NCI-H345 treated with DMSO at 0.1 percent for 48 hours (cell line): ENCODE measurements around the gene ENKUR.
"Not testable (repeated sequence)": the region's sequence is repeated elsewhere in the genome, so short reads cannot be mapped to it uniquely, and the experiment has no call there.

Experiments
- DNase-seq: peaks from one replicate; lab custom pipeline; 2025; ENCODE audit not compliant: unreplicated experiment; lab: John Stamatoyannopoulos, UW

The ENKUR gene

GRCh38 chr10:24979685-24980084 lies 36.3 kb downstream of the ENKUR start:
- DNase-seq = no peak

DNA sequence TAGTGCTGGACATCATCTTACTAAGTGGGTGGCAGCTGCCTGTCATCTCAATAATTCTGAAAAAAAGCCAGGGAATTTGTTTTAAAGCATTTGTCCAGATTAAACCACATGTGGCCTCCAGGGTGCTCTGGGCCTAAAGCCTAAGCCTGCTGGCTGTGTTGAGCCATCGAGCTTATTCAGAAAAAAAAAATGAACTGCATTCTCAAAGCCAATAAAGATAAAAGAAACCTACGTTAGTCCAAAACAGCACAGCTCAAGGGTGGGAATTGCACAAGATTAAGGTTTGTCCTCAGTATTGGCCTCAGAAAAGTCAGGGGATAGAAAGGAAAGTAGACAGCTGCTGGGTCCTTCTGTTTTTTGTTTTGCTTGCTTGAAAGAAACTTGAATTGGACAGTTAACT lies 41.0 kb downstream of the ENKUR start:
- no peak for DNase-seq

GRCh38 chr10:24973163-24973562 lies 42.8 kb downstream of the ENKUR start:
- no peak for DNase-seq

- no peak for DNase-seq
Measured at GRCh38 chr10:24971374-24971773, 44.6 kb downstream of the ENKUR start.

DNA sequence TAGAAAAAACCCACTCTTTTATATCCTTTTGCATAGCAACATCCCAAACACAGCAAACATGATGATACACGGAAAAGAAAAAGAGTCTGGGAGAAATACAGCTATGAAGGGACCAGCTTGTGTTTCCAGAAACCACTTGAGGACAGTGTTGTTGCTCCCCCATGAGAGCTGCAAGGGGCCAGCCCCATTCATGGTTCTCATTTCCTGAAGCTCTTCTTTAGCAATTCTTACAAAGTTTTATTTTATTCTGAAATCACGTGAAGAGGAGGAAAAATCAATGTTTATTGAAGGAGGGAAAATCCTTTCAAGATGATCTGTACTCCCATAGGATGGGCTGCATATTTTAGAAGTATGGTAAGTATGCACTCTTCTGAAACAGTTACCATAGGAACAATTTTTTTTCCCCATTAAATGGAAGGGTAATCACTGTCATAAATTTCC lies 46.1 kb downstream of the ENKUR start:
- DNase-seq = no peak

DNA sequence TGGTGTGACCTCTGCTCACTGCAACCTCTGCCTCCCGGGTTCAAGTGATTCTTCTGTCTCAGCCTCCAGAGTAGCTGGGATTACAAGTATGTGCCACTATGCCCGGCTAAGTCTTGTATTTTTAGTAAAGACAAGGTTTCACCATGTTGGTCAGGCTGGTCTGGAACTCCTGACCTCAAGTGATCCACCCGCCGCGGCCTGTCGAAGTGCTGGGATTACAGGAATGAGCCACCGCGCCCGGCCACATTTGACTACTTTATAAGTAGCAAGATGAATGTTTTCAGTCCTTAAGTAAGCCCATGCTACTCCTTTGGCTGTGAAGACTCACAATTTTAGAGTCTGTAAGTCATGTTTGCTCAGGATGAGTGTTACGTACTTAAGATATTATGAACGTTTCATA lies 47.0 kb downstream of the ENKUR start:
- not testable (repeated sequence) for DNase-seq

DNA sequence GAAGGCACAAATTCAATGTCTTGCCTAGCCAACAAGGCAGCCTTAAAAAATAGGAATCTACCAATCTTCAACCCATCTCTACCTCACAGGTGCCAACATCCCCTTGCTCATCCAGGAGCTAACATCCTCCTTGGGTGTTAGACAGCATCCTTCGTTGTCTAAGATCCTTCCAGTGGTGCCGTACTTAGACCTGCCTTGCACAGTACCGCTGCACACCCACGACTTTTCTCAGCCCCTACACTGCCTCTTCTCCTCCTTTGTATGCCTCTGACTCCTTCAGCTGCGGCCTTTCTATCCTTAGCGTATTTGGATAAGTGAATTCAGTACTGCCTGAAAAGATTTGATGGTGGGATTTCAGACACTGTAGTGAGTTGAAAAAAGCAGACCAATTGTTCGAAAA lies 47.6 kb downstream of the ENKUR start:
- DNase-seq = no peak

- DNase-seq = no peak
Measured at GRCh38 chr10:24966962-24967481, 48.9 kb downstream of the ENKUR start.

DNA sequence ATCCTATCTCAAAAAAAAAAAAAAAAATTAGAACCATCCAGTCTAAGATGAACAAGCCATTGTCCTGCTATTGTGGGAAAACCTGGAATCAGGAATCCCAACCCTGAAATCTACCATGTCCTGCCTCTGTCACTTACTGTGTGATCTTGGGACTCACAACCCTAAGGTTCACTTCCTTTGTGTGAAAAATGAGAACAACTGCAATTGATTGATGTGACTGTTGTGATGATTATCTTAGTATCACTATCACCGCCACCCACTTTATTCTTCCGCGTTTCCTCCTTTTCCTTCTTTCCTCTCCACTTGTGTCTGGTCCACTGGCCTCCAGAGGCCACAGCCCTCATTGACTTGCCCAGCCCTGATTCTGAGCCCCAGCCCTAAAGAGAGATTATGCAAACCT lies 50.9 kb downstream of the ENKUR start:
- no peak for DNase-seq

- no peak for DNase-seq
Measured at GRCh38 chr10:24963521-24964041, 52.4 kb downstream of the ENKUR start.

GRCh38 chr10:24962995-24963394 lies 53.0 kb downstream of the ENKUR start:
- DNase-seq = no peak

GRCh38 chr10:24961582-24961981 lies 54.4 kb downstream of the ENKUR start:
- DNase-seq = no peak

DNA sequence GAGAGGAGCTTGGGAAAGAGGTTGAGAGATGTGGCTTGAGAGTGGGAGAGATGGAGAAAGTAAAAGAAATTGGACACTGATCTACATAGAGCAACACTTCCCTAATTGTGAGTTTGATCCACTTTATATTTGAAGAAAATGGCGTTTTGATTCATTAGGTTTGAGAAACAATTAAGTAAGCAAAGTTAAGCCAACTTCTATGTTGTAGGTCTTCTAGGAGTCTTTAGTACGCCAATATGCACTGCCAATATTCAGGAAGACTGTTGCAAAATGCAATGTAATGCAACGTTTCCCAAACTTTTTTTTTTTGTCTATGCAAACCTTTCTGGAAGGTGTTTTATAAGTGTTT lies 56.6 kb downstream of the ENKUR start:
- DNase-seq = no peak

- no peak for DNase-seq
Measured at GRCh38 chr10:24958721-24959381, 57.1 kb downstream of the ENKUR start.

- no peak for DNase-seq
Measured at GRCh38 chr10:24958091-24958720, 57.8 kb downstream of the ENKUR start.

- DNase-seq = not testable (repeated sequence)
Measured at GRCh38 chr10:24957624-24958051, 58.3 kb downstream of the ENKUR start.

GRCh38 chr10:24953675-24954074 lies 62.3 kb downstream of the ENKUR start:
- no peak for DNase-seq

- no peak for DNase-seq
Measured at GRCh38 chr10:24952707-24953645, 63.0 kb downstream of the ENKUR start.

DNA sequence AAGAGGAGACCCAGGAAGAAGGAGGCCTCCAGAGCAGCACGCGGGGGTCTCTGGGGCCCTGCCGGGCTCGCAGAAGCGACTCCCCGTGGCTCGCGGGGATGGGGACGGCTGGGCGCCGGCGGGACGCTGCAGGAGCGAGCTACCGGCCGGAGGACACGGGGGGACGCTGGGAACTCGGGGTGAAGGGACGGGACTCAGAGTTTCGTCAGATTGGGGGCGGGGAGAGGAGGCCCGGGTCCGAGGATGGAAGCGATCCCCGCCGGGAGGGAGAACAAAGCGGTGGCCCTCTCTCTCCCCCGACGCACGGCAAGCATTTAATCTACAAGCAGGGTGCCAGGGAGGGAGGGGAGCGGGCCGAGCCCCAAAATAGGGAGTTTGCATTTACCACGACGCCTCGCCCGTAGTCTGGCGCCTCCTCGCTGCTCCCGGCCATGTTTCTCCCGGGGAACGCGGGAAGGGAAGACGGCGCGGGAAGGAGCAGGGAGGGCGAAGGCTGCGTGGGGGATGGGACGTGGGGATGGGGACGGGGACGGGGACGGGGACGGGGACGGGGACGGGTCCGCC lies 63.7 kb downstream of the ENKUR start, which contains the start of gene PRTFDC1:
Gene PRTFDC1, minus strand, starts transcription at position 464 of the 564 bp plus-strand sequence. Its CDS starts 31 bp downstream, at position 433.
- DNase-seq = no peak

GRCh38 chr10:24951201-24952142 lies 64.5 kb downstream of the ENKUR start:
- no peak for DNase-seq
